Stimulated activated CD8-positive, alpha-beta memory T cell treated with anti-CD3 and anti-CD28 coated beads, Interleukin-4, amount 100 ng/mL, for 1 hour (primary cell): ENCODE data around the gene CRLF1.

Experiments used
- DNase-seq, 2 donors: peaks; one replicate each; pipeline ENCODE4 v3.0.0-alpha.2; 2020; ENCODE audit warnings: low read depth in 2 of 2, low spot score in 1 of 2

The CRLF1 gene

DNA sequence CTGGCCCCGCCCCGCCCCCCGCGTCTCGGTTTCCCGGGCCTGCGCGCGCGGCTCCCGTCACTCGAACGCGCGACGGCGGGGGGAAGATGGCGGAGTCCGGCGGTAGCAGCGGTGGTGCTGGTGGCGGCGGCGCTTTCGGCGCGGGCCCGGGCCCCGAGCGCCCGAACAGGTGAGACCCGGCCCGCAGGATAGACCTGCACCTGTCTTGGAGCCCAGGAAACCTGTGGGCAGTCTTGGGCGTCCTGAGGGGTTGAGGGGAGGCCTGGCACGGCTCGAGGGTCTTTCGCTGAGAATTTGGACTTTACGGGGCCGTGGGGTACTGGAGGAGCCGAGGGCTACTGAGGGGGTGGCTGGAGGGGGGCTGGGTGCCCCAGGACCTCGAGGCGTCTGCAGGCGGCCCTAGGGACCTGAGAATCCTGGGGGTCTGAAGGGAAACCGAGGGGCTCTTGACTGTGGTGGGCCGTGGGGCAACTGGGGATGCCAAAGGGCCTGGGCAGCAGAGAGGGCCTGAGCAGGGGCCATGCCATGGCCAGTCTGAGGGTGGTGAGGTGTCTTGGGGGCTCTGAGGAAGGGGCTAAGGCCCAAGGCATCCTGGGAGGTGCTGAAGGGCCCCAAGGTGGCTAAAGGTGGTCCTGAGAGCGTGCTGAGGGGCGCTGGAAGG, 30.5 kb upstream of the CRLF1 start, which contains the start of gene KLHL26:
KLHL26 (plus strand) TSS at position 60 of the 661 bp plus-strand sequence; CDS start at position 87, 27 bp downstream.
- DNase-seq: no peak

DNA sequence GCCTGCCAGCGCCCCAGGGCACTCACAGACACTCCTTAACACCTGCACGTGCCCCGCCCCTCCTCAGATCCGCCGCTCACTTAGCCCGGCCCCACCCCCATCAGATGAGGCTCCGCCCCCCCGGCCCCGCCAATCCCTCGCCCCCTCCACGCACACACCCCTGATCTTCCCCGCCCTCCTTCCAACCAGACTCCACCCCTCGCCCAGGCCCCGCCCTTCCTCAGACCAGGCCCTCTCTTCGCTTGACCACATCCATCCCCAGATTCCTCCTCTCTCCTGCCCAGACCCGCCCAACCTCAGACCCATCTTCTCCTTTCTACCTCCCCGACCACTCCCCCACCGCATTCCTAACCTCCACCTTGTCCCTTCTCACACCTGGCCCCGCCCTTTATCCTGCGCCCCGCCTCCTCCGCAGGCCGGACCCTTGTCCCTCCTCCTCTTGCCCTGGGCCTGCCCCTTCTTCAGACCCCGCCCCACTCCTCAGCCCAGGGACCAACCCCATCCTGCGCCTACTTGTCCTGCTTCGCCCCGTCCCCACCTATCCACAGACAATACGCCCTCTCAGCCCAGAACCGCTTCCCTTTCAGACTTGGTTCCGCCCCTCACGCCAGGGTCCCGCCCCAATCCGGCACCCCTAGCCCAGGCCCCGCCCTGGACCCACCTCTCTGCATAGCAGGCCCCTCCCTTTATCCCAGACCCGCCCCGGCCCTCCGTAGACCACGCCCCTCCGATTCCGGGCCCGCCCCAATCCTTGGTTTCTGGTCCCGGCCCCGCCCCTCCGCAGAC, 29.8 kb upstream of the CRLF1 start:
- peak; percentile 99 for DNase-seq

DNA sequence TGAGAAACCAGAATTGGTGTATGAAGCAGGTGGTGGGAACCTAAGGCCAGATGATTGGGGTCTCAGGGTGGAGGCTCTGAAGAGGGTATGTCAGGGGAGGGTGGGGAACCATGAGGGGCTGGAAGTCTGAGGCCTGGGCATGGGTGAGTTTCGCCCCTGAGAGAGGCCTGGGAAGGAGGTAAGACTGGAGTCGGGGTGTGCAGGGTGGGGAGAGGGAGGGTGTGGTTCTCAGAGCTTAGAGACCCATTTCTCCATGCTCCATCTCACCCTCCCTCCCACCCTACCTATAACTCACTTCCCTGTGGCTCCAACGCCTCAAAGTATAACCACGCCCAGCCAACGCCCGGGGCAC, 29.2 kb upstream of the CRLF1 start:
- DNase-seq: no peak

GRCh38 chr19:18634612-18635297, 28.2 kb upstream of the CRLF1 start:
- DNase-seq: no peak

DNA sequence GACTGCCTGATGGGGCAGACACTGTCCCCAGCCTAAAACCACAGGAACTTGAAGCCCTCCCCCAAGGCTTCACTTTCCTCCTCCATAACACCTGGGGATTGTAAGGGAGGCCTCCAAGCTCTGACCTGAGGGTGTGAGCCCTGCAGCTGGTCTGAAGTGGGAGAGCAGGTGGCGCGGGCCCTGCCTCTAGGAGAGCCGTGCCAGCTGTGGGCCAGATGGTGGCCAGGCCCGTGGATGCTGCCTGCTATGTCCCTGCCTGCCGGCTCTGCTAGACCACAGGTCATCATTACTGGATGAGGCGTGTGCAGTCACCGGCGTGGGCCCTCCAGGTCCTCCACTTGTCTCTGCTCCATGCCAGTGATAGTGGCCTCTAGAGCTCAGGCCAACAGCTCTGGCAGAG, 26.7 kb upstream of the CRLF1 start:
- no peak for DNase-seq

DNA sequence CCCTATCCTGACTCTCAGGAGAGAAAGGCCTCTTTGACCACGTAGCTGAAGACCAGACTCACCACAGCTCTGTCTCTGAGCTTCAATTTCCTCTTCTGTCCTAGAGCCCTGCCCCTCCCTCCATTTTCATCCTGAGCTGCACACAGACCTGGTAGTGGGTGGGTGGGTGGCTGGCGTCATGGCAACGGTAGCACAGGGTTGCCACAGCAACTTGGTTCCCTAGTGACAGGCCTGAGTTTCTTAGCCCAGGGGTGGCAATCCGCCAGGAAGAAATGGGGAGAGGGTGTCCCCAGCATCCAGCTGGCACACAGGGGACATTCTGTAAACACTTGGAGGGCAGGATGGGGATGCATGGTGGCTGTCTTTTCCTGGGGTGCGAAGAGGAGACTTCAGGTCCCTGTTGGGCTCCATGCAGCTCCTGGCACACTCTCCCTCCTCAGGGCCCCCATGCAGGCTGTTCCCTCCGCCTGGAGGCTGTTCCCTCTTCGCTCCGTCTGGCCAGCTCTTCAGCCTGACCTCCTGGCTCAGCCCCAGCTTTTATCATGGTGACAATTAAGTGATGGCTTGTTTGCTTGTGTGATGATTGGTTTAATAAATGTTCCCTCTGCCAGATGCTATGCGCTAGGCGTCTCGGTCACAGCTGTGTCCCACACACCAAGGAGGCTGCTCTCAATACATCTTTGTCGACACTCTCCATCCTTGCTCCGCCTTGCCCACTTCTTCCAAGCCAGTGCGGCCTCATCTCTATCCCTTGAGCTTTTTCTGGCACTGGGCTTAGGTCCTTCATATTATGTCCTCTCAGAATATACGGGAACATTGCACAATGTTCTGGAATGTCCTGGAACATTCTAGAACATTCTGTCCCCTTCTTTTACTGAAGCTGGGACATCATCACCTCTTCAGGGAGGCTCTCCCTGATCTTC, 22.8 kb upstream of the CRLF1 start:
- DNase-seq: no peak

- DNase-seq: no peak
Observed at GRCh38 chr19:18626906-18627305, 20.3 kb upstream of the CRLF1 start.

GRCh38 chr19:18620902-18621301, 14.3 kb upstream of the CRLF1 start:
- no peak for DNase-seq

- DNase-seq: no peak
Observed at GRCh38 chr19:18620311-18620710, 13.7 kb upstream of the CRLF1 start.

DNA sequence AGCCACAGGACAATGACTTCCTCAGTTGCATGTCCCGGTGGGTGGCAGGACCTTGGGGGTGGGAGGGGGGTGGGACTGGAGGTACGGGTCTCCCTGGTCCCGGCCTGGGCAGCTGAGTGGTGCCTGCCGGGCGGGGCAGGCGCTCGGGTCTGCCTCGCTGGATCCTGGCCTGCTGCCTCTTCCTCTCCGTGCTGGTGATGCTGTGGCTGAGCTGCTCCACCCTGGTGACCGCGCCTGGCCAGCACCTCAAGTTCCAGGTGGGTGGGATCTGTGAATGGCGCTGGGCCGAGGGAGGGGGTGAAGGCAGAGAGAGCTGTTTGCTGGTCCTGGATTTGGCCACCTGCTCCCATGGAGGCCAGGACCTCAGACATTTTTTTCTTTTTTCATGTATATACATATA, 11.6 kb upstream of the CRLF1 start:
- no peak for DNase-seq

DNA sequence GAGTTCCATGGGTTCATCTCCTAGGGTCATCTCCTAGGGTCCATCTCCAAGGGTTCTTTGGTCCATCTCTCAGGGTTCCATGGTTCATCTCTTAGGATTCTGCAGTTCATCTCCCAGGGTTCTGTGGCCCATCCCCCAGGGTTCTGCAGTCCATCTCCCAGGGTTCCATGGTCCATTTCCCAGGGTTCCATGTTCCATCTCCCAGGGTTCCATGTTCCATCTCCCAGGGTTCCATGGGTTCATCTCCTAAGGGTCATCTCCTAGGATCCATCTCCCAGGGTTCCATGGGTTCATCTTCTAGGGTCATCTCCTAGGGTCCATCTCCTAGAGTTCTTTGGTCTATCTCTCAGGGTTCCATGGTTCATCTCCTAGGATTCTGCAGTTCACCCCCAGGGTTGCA, 11.0 kb upstream of the CRLF1 start:
- no peak for DNase-seq

DNA sequence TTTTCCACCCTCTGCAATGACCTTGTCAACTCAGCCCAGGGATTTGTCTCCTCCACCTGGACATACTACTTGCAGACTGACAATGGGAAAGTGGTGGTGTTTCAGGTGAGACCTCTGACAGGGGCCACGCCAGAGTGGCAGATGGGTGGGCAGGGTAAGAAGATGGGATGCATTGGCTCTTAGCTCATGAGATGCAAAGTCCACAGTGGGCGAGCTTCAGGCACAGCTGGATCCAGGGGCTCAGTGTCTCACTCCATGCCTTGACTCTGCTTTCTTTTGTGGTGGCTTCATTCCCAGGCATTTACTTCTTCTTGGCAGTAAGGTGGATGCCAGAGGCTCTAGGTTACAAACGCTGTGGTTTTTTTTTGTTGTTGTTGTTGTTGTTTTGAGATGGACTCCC, 9.4 kb upstream of the CRLF1 start:
- no peak for DNase-seq

DNA sequence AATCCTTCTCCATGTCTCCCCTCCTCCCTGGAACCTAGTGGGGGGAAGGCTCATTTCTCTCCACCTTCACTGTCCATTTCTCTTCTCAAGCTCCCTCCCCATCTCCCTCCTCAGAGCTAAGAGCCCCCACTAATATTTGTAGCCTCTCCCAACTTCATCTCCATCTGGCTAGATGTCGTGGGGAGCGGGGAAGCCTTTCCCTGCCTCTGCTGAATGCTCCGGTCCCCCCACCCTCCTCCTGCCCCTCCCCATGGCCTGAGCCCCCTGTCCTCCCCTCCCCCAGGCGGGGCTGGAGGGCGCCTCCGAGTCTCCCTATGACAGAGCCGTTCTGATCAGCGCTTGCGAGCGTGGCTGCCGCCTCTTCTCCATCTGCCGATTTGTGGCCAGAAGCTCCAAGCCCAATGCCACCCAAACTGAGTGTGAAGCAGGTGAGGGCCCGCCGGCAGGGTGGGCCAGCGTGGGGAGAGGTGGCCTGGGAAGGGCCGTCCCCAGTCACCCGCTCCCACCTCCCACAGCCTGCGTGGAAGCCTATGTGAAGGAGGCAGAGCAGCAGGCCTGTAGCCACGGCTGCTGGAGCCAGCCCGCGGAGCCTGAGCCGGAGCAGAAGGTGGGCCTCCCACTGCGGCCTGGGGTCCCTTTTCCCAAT, 7.1 kb upstream of the CRLF1 start:
- DNase-seq: no peak

GRCh38 chr19:18612772-18613588, 6.4 kb upstream of the CRLF1 start, which contains the start of gene TMEM59L:
TSS of gene TMEM59L (plus strand) at chr19:18612870. CDS start at chr19:18612959, 89 bp downstream.
- DNase-seq: no peak

DNA sequence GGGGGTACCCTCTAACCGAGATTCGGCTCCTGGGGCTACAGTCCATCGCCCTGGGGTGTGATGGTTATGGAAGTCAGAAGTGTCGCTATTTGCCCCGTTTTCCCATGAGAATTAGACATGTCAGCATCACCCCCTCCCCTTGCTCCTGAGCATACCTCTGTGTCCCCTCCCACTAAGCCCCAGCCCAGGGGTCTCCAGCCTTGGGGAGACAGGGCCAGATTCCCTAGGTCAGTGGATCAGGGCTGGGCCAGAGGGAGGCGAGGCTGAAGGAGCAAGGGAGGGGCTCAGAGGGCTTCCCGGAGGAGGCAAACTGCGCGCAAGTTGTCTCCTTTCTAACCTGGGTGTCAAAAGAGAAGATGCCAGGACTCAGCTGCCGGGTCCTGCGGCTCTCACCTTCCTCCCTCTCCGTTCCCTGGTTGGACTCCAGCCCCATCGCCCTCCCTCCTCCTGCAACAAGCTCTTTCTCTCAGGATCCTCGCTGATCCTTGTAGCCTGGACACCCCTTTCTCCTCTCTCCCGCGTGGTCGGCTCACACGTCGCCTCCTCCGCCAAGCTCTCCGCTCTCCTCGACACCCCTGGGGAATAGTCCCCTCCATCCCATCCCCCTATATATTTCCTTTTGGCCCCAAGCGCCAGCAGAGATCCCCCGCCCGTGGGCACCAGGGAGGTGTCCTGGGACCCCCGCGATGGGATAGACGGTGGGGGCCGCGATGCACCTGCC, 5.6 kb upstream of the CRLF1 start:
- no peak for DNase-seq

- DNase-seq: no peak
Observed at GRCh38 chr19:18611327-18612050, 4.9 kb upstream of the CRLF1 start.

DNA sequence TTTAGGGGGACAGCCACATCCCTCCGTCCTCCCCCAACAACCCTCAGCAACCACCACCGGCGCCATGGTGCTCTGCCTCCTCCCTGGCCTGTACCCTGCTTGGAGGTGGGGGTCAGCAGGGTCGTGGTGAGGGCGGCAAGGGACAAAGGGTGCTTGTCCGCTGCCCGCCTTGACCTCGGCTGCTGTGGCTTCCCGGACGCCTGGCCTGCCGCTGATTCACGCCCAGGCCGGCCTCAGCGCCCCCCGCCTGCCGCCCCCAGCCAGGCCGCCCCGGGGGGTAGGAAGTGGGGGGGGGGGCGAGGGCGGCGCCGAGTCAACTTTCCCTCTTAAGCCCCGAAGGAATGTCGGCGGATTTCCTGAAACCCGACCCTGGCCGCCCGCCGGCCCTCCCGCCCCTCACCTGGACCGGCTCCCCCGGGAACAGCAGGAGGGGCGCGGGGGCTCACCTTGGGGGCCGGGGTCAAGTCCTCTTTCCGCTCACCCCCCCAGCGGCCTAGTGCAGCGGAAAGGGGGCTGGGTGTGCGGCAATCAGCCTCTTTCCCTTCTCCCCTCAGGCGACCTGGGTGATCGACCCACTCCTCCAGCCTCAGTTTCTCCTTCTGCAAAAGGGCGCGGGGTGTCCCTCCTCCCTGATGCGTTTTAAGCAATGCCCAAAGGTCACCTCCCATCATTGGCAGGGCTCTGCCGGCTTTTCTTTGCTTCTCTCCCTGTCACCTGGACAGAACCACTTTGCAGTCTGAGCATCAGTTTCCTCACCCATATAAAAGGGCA, 4.1 kb upstream of the CRLF1 start:
- no peak for DNase-seq

- DNase-seq: no peak
Observed at GRCh38 chr19:18610245-18610555, 3.6 kb upstream of the CRLF1 start.
